ENCODE measurements around the gene KATNB1. TPM values are rescaled to one million over a fixed set of nuclear protein-coding genes. Genes with fewer than 3 reads are reported as not detected.

KATNB1 gene
- total RNA-seq, 2 donors from 2014 or later, result 9.0 to 16.2 TPM

DNA sequence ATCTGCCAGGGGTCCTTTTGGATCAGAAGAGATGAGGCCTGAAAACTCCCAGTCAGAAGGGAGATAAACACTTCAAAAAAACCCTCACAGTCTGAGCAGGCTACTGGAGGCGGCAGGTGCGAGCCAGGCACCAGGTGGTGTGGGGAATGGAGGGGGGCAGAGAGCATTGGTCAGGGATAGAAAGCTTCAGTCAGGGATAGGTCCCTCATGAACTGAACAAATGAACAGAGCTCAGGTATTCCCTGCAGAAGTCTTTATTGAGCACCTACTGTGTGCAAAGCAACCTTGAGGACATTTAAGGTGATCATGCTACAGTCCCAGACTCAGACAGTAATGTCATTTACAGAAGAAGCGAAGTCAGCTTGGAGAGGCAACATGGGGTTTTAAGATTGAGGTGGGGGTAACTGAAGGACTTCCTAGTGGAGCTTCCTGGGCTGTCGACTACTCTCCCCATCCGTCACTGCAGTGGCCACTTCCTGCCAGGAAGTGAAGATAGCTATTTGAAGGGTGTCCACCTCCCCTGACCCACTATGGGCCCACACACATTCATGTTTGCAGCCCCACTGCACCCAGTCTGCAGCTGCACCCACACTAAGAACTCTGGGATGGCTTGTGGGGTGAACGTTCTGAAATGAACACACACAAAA, 63.5 kb downstream of the KATNB1 start:
- TF ChIP-seq, protein P1, sequence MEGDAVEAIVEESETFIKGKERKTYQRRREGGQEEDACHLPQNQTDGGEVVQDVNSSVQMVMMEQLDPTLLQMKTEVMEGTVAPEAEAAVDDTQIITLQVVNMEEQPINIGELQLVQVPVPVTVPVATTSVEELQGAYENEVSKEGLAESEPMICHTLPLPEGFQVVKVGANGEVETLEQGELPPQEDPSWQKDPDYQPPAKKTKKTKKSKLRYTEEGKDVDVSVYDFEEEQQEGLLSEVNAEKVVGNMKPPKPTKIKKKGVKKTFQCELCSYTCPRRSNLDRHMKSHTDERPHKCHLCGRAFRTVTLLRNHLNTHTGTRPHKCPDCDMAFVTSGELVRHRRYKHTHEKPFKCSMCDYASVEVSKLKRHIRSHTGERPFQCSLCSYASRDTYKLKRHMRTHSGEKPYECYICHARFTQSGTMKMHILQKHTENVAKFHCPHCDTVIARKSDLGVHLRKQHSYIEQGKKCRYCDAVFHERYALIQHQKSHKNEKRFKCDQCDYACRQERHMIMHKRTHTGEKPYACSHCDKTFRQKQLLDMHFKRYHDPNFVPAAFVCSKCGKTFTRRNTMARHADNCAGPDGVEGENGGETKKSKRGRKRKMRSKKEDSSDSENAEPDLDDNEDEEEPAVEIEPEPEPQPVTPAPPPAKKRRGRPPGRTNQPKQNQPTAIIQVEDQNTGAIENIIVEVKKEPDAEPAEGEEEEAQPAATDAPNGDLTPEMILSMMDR (IDR thresholded peaks at IDR 0.05), result no peak
- DNase-seq (ENCODE audit: low spot score) (no peak), ATAC-seq (ENCODE audit: insufficient number of reproducible peaks, low FRiP score, low read depth) (no peak)
- Histone ChIP-seq H3K9me3 (no peaks in the 10 kb centered on the region), H3K4me1 (ENCODE audit: control insufficient read depth in 1 of 2, low read depth in 2 of 2) (peaks cover 29 to 49% of the 10 kb centered on the region in 2 donors), H3K36me3 (peaks cover 12% of the 10 kb centered on the region), H3K4me3 (peak overlapping the region; percentile 87), H3K27ac (no peak overlapping the region), H3K27me3 (replicated peaks; ENCODE audit: insufficient read depth) (no peaks in the 10 kb centered on the region)

DNA sequence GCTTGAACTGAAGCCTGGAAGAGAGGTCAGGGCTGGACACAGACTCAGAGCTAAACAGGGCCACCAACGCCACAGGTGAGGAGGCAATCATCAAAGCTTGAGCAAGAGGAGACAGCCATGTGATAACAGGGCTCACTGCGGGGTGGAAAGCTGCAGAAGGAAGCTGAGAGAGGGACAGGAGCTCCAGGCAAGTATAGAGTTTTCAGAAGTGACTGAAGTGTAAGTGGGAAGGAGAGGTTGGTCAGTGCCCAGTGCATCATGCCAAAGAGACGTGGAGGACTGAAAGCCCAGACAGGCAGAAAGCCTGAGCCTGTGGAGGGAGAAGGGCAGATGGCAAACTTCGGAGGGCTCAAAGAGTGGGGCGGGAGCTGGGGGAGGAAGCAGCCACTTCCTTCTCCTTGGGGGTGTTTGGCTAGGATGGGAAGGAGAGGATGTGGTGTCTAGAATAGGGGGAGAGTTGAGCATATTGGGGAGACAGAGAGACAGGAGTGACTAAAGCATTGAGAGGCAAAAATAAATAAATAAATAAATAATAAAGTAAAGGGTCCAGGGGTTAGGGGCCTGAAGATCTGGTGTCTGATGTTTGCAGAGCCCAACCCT, 64.1 kb downstream of the KATNB1 start:
- TF ChIP-seq, protein P1 (IDR thresholded peaks at IDR 0.05), result no peak
- DNase-seq (ENCODE audit: low spot score) (no peak), ATAC-seq (ENCODE audit: insufficient number of reproducible peaks, low FRiP score, low read depth) (no peak)
- no peaks in the 10 kb centered on the region for H3K27me3 ChIP-seq (replicated peaks; ENCODE audit: insufficient read depth)
- H3K9me3 ChIP-seq, result no peaks in the 10 kb centered on the region
- H3K4me3 ChIP-seq, result peak overlapping the region; percentile 87
- H3K4me1 ChIP-seq (ENCODE audit: control insufficient read depth in 1 of 2, low read depth in 2 of 2), result peaks cover 29 to 49% of the 10 kb centered on the region in 2 donors
- H3K27ac ChIP-seq, result no peak overlapping the region
- peaks cover 9% of the 10 kb centered on the region for H3K36me3 ChIP-seq

DNA sequence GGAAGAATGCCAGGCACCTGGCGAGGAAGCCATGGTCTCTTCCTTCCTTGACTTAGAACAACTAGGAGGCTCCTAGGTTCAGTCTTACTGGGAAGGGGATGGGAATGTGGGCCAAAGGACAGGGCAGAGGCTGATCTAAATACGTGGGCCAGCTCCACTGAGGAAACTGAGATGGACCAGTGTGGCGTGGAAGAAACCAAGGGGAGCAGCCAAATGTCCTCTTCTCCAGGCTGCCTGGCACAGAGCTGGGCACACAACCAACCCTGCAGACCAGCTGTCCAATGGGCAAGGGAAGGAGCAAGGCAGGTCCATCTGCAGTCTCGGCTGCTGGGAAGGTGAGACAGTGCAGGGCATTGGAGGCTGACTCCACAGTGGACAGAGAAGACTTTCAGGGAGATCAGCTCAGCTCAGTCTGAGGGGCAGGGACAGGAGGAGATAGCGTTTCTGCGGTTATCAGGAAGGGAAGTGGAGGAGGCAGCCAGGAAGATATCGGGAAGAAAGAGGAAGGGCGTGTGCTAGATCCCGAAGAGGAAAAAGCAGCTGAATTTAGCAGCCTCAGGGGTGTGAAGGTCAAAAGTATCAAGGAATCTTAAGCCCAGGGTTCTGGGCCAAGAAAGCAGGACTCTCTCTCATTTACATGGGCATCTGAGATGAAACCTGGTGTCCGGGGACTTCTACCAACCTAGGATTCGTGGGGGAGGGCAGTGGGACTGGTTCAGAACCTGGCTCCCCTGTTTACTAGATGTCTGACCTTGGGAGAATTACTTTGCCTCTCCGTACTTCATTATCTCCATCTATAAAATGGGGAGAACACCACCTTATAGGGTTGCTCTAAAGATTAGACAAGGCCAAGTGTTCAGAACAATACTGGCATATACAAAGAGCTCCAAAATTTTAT, 64.9 kb downstream of the KATNB1 start:
- Histone ChIP-seq H3K27ac (peak overlapping the region in 1 of 2 donors; percentile 87), H3K27me3 (replicated peaks; ENCODE audit: insufficient read depth) (no peaks in the 10 kb centered on the region), H3K4me1 (ENCODE audit: control insufficient read depth in 1 of 2, low read depth in 2 of 2) (peaks cover 29 to 49% of the 10 kb centered on the region in 2 donors), H3K4me3 (peak overlapping the region; percentile 87), H3K9me3 (no peaks in the 10 kb centered on the region), H3K36me3 (peaks cover 7% of the 10 kb centered on the region)
- DNase-seq (ENCODE audit: low spot score) (no peak), ATAC-seq (ENCODE audit: insufficient number of reproducible peaks, low FRiP score, low read depth) (no peak)
- TF ChIP-seq, protein P1 (IDR thresholded peaks at IDR 0.05), result no peak

DNA sequence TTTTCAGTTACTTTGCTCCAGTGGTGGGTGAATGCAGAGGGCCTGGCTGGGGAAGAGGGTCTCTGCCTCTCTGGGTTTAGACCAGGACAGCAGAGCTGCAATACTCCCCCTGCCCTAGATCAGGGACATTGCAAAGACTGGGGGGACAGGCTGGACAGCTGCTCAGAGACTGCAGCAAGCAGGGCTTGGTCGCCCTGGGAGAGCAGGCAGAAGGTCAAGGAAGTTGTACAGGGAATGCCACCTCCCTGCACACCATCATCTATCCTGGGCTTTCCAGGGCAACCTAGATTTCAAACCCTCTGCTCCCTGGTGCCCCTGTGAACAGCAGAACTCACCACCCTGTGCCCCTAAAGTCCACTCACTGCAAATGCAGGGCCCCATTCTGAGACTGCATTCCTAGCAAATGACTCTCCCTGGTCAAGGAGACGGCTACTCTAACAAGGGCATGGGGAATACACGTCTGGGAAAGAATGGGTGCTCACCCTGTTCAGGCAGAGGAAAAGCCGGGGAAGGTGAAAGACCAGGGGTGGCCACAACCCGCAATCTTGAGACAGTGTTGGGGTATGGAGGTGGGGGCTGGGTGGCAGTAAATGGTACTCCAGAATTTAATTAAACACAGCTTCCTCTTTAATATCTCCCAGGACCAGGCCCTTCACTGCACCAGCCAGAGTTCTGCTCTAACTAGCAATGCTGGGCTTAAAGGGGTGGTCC, 65.7 kb downstream of the KATNB1 start:
- peaks cover 29 to 49% of the 10 kb centered on the region in 2 donors for H3K4me1 ChIP-seq (ENCODE audit: control insufficient read depth in 1 of 2, low read depth in 2 of 2)
- H3K27ac ChIP-seq, result peak overlapping the region; percentile 84 to 87
- H3K9me3 ChIP-seq, result no peaks in the 10 kb centered on the region
- H3K4me3 ChIP-seq, result peak overlapping the region; percentile 87
- peaks cover 7% of the 10 kb centered on the region for H3K36me3 ChIP-seq
- DNase-seq (ENCODE audit: low spot score) (no peak), ATAC-seq (ENCODE audit: insufficient number of reproducible peaks, low FRiP score, low read depth) (no peak)
- no peaks in the 10 kb centered on the region for H3K27me3 ChIP-seq (replicated peaks; ENCODE audit: insufficient read depth)
- TF ChIP-seq, protein P1 (IDR thresholded peaks at IDR 0.05), result peak; percentile 38
